ENCODE data around the gene KLHL2.
A peak's percentile ranks its signal among the peaks of the same experiment; 100 is the strongest.
"Not testable (repeated sequence)": the region's sequence is repeated elsewhere in the genome, so short reads cannot be mapped to it uniquely, and the experiment has no call there.

The KLHL2 gene, protein sequence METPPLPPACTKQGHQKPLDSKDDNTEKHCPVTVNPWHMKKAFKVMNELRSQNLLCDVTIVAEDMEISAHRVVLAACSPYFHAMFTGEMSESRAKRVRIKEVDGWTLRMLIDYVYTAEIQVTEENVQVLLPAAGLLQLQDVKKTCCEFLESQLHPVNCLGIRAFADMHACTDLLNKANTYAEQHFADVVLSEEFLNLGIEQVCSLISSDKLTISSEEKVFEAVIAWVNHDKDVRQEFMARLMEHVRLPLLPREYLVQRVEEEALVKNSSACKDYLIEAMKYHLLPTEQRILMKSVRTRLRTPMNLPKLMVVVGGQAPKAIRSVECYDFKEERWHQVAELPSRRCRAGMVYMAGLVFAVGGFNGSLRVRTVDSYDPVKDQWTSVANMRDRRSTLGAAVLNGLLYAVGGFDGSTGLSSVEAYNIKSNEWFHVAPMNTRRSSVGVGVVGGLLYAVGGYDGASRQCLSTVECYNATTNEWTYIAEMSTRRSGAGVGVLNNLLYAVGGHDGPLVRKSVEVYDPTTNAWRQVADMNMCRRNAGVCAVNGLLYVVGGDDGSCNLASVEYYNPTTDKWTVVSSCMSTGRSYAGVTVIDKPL

DNA sequence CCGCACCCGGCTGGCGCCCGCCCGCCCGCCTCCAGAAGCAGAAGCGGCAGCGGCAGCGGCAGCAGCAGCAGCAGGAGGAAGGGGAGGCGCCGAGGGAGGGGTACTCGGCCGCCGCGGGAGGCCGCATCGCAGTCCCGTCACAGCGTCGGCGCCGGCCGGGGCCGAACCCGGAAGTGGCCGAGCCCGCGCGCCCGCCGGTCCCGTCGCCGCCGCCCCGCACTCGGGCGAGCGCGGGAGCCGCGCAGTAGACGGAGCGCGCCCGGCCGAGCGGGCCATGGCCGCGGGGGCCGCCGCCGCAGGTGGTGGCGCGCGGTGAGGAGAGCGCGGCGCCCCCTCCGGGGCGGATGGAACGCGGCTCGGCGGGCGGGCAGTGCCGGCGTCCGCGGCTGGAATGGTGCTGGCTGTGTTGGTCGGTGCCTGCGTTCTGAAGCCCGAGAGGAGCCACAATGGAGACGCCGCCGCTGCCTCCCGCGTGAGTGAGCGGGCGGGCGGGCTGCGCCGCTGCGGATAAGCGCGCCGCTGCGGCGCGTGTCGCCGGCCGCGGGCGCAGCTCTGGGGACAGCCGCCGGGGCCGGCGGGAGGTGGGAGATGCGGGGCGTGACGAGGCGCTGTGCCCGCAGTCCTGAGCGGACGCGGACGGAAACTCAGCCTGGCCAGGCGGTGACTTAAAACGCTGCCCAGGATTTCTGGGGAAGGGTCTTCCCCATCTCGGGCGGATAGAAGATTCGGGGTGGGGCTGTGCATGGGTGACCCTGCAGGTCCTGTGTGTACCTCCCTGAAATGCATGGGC lies at the start of gene KLHL2:
KLHL2 (plus strand) TSS at position 131 of the 790 bp plus-strand sequence; CDS start at position 447, 316 bp downstream.
- H3K27ac ChIP-seq, result peak within 1 kb of the TSS; percentile 77
- no peak for DNase-seq (ENCODE audit: low read depth, low spot score)

DNA sequence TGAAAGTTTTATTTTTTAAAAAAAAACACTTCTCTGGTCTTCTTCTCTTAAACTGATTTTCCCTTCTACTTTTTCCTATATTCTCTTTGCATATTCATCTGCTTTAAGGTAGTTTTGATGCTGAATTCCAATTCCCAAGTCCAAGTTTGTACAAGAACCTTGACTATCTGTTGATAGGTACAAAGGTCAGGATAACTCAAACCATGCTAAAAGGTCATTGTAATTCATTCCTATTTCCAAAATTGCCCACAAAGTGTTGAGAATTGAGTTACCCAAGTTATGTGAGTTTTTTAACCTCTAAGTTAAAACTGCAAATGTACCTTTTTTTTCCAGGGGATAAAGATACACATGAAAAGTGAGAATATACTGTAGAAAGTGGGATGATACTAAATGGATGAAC lies 48.6 kb upstream of the KLHL2 start:
- DNase-seq (ENCODE audit: low read depth, low spot score), result no peak

DNA sequence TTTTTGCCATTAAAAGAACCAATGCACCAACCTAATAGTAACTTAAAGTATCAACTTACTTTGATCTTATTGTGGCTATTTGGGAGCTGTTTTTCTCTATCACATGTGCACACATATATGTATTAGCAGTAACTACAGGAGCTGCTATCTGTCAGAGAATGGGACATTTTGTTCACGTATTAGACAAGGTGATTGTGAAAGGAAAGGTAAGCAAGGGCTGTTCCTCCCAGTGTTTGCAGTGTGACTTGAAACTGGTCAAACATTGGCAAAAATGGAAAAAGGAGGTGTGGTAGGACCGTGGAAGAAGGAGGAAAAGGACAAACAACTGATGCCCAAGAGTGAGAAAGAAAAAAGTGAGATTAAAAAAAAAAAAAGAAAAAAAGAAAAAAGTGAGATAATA lies 43.1 kb upstream of the KLHL2 start:
- H3K27ac ChIP-seq, result no peak overlapping the region

More for the DNA sequence above, 48.6 kb upstream of the KLHL2 start:
- no peak overlapping the region for H3K27ac ChIP-seq

DNA sequence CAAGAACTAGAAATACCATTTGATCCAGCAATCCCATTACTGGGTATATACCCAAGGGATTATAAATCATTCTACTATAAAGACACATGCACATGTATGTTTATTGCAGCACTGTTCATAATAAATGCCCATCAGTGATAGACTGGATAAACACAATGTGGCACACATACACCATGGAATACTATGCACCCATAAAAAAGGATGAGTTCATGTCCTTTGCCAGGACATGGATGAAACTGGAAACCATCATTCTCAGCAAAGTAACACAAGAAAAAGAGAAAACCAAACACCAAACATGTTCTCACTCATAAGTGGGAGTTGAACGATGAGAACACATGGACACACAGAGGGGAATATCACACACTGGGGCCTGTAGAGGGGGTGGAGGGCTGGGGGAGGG lies 40.5 kb upstream of the KLHL2 start:
- H3K27ac ChIP-seq; DNase-seq (ENCODE audit: low read depth, low spot score): not testable (repeated sequence)

More for the DNA sequence above, 43.1 kb upstream of the KLHL2 start:
- DNase-seq (ENCODE audit: low read depth, low spot score), result no peak

DNA sequence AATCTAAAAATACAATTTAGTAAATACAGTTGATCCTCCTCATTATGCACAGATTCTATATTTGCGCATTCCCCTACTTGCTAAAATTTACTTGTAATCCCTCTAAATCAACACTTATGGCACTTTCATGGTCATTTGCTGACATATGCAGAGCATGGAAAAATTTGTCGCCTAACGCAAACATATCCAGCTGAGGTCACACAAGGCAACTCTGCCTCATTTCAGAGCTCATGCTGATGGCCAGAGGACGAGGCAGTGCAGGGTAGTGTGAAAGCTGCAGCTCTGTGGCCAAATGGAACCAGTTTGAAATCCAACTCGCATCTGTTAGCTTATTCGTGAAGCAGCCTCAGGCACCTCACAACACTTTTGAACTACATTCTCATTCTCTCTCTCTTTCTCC lies 39.7 kb upstream of the KLHL2 start:
- DNase-seq (ENCODE audit: low read depth, low spot score), result no peak
- no peak overlapping the region for H3K27ac ChIP-seq

DNA sequence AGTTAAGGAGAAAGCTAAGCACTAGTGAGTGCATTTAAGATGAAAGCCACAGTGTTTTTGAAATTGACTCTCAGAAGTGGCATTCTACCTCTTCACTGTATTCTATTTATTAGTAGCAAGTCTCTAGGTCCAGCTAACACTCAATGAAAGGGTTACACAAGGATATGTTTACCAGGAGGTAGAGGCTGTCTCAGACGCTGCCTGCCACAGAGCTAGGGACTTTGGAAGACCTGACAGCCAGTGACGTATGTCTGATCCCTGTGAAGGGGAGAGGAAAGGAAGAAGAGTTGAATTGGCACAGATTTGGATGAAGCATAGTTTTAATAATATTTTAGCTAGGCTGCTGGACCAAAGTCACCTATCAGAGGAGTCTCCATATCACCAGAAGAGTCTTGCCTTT lies 36.5 kb upstream of the KLHL2 start:
- no peak overlapping the region for H3K27ac ChIP-seq
- no peak for DNase-seq (ENCODE audit: low read depth, low spot score)

DNA sequence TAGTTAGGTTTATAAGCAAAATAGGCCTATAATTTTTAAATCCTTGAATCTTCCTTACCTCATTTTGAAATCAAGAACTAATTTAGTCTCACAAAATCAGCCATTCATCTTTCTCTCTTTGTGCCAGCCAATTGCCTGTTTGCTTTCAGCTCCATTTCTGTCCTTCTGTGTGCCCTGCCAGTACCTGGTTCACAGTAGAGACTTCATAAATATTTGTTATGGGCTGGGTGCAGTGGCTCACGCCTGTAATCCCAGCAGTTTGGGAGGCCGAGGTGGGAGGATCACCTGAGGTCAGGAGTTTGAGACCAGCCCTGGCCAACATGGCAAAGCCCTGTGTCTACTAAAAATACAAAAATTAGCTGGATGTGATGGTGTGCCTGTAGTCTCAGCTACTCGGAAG lies 31.9 kb upstream of the KLHL2 start:
- H3K27ac ChIP-seq; DNase-seq (ENCODE audit: low read depth, low spot score): not testable (repeated sequence)

DNA sequence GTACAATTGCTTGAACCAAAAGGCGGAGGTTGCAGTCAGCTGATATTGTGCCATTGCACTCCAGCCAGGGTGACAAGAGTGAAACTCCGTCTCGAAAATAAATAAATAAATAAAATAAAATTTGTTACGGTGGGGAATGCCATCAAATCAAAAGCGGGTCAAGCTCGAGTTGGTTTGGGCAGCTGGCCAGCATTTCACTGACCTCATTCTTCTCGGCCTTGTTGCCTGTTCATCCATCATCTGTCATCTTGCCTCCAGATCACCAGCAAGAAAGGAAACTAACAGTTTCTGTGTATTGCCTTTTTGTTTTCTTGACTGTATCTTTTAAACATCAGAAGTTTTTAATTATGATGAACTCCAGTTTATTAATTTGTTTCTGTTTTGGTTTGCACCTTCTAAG lies 31.5 kb upstream of the KLHL2 start:
- no peak for DNase-seq (ENCODE audit: low read depth, low spot score)
- no peak overlapping the region for H3K27ac ChIP-seq

DNA sequence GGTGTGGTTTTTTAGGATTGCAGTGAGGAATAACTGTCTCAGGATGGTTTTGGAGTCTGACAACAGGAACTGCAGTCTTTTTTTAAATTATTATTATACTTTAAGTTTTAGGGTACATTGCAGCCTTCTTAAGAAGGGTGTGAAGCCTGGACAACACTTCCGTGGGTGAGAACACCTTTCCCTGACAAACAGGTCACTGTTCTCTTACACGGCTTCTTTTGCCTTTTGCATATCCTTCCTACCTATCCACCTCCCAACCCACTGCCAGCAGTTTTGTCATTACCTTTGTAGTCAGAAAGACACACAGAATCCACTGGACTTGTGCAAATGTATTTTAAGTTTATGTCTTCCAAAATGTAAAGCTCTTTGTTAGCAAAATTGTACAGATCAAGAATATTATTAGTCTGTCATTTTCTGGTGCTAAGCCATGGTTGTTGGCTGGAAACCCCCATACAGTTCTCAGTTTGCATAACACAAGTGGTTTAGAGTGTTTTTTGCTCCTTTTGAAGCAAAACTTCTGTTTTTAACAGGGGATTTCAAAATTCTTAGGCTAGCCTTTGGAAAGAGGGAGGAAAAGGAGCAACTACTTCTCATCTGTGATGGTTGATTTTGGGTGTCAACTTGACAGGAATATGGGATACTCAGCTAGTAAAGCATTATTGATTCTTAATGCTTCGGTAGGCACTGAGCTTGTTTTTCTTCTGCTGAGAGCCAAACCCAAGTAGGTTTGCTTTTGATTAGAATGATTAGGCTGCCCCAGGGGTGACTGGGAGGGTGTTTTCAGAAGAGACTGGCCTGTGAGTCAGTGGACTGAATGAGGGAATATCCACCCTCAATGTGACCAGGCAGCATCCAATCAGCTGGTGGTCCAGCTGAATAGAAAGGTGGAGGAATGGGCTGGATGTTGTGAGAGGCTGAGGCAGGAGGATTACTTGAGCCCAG lies 29.4 kb upstream of the KLHL2 start:
- no peak overlapping the region for H3K27ac ChIP-seq
- DNase-seq (ENCODE audit: low read depth, low spot score), result no peak

DNA sequence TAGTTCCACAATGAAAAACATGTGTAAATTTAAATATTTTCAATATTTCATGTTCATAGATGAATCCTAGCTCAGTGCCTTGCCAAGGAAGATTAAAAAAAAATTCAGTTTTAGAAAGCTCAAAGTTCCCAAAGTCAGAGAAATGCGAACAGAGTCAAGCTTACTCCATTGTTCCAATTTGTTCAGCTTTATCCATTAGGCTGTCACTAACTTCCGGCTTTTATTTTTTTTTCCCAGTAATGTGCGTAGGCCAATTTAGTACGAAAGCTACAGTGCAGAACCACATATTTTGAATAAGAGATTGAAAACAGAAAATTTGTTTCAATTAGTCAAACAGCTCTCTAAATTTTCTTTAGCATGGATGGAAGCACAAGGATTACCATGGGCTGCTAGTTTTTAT lies 23.1 kb upstream of the KLHL2 start:
- no peak for DNase-seq (ENCODE audit: low read depth, low spot score)
- no peak overlapping the region for H3K27ac ChIP-seq

DNA sequence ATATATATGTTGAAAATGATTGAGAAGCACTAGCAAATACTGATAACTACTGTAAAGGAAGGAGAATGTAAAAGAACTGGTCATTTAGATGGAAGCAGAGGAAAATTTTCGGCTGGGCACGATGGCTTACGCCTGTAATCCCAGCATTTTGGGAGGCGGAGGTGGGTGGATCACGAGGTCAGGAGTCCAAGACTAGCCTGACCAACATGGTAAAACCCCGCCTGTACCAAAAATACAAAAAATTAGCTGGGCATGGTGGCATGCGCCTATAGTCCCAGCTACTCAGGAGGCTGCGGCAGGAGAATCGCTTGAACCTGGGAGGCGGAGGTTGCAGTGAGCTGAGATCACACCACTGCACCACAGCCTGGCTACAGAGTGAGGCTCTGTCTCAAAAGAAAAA lies 22.4 kb upstream of the KLHL2 start:
- DNase-seq (ENCODE audit: low read depth, low spot score); H3K27ac ChIP-seq: not testable (repeated sequence)

DNA sequence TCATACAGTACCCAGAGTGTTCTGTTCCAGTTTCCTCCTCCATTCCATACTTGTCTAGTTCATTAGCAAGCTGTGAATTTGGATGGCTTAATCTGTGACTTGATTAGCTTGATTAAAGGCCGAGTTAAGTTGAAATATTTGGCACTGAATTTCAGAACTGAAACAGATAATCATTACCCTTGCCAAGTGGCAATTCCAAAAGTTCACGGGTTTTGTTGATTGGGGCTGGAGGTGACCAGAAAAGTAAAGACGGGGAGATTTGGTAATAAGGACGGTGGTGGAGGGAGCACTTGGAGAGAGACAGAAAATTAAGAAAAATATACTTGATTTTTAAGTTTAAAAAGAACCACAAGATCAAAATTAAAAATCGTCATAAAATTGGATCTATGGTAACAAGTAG lies 21.9 kb upstream of the KLHL2 start:
- no peak for DNase-seq (ENCODE audit: low read depth, low spot score)
- no peak overlapping the region for H3K27ac ChIP-seq

DNA sequence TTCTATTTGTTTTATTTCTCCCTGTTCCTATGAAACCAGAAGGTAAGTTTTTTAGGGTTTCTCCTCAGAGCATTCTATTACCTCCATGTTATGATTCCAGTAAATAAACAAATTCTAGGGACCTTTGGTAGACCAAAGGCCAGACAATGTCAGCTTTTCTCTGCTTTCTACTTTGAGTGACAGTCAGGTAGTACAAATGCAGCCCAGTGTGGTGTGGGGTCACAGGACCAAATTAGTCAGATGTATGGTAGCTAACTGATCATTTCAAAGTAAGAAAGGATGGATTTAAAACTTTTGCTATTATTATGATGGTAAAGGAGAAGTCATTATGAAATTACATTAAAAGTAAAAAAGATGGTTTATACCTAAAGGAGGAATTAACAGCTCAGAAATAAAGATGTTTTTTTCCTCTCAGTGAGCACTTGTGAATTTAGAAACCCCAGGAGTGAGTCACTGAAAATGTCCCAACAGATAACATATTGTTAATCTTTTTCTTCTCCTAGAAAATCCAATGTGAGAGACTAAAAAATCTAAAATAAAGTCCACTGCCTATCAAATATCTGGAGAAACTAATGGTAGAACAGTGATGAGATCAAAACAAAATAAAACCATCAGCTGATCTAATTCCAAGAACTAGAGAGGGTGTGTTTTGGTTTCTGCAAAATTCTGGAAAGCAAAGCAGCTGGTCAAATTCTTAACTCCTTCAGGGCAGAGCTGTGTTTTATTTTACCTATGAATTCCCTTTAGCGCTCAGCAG lies 16.6 kb upstream of the KLHL2 start:
- DNase-seq (ENCODE audit: low read depth, low spot score), result no peak
- no peak overlapping the region for H3K27ac ChIP-seq

DNA sequence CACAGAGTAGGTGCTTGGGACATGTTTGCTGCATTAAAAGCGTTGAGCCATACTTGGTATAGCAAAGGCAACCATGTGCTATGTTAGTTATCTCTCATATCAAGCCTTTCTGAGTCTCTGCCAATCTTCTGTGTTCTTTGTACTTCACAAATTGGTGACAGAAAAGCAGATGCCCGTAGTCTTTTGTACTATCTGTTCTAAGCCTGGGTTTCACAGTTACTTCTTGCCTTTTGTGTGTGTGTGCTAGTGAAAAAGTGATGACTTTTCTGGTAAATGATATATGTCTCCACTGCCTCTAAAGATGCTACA lies 16.1 kb upstream of the KLHL2 start:
- DNase-seq (ENCODE audit: low read depth, low spot score), result no peak
- H3K27ac ChIP-seq, result no peak overlapping the region

DNA sequence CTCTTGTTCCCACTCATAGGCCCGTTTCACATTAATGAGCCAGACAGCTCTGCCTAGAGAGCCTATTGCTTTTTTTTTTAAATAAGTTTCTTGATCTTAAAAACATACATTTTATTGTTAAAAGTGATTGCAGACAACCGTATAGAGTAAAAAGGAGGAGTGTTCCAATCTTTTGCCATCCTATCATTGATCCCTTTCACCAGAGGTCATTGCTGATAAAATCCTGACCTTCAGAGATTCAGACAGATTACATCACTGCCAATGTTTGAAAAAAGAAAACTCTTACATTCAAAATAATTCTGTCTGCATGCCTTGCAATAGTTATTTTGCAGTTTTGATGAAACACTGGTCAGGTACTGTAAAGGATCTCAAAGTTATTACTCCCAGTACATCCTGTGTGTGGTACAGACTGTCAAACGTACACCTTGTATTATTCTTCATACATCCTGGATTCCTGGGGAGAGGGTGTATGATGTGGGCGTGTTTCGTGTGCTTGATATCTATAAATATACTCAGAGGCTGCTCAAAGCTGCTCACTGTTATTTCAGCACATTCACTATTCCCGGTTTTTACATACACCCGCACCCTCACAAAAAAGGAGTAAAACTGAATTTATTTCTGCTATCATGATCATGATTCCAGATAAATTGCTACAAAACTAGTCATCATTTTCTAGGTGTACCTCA lies 15.4 kb upstream of the KLHL2 start:
- no peak for DNase-seq (ENCODE audit: low read depth, low spot score)
- H3K27ac ChIP-seq, result no peak overlapping the region

DNA sequence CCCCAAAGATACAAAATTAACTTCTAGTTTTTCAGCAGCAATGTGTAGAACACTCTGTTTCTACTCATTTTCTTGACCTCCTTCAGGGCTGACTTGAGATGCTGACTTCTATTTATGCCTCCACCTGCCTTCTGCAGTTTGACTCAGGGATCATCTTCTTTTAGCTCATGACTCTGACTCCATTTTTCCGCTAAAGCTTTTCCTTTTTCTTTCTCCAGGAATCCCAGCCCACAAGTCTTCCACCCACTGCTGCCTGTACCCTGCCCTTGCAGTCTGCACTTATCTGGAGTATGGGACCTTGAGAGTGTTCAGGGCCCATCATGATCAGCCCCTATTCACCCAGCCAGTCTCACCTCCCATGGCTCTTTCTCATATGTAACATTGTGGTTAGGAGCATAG lies 14.9 kb upstream of the KLHL2 start:
- DNase-seq (ENCODE audit: low read depth, low spot score), result no peak
- H3K27ac ChIP-seq, result no peak overlapping the region

DNA sequence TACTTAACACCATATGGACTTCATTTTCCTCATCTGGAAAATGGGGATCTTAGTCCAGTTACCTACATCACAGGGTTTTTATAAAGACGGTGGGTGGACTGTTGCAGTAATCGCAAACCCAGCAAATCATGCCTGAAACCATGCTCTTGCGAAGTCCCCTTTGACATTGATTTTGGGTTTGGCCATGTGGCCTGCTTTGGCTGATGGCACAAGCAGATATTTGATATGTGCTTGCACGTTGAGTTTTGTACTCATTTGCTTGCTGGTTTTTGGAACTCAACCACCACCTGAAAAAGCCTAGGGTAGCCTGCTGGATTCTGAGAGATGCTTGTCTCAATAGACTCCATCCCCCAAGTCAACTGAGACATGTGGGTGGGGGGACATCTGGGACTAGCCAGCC lies 14.4 kb upstream of the KLHL2 start:
- DNase-seq (ENCODE audit: low read depth, low spot score), result no peak
- H3K27ac ChIP-seq, result no peak overlapping the region

DNA sequence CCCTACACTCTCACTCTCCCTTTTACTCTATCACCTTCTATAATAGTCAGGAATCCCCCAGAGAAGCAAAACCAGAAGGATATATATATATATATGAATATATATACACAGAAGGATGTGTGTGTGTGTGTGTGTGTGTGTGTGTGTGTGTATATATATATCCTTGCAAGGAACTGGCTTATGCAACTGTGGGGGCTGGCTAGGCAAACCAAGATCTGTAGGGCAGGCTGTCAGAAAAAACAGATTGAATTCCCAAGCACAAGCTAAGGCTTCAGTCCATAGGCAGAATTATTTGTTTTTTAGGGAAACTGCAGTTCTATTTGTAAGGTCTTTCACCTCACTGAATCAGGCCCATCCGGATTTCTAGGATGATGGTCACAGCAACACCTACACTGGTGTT lies 13.0 kb upstream of the KLHL2 start:
- H3K27ac ChIP-seq, result no peak overlapping the region
- no peak for DNase-seq (ENCODE audit: low read depth, low spot score)

DNA sequence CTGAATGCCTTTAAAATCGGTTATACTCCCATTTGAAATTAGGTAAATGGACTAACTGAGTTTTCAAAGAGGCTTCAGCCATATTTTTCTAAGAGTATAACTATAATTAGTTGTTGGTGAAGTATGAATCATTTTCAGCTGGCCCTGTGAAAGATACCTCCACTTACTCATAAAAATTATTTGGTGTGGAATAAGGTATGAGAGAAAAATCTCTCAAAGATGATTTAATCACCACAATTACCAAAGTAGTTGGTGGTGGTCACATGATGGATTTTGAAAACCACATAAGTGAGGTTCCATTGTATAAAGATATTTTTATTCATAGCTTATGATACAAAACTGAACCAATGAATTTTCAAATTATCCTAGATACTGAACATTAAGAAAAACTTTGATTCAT lies 9.0 kb upstream of the KLHL2 start:
- H3K27ac ChIP-seq, result peak overlapping the region; percentile 56
- no peak for DNase-seq (ENCODE audit: low read depth, low spot score)
